Measurements from ENCODE around the gene FNDC10. TPM values are rescaled to one million over a fixed set of nuclear protein-coding genes. Genes with fewer than 3 reads are reported as not detected.
"Not testable (repeated sequence)": the region's sequence is repeated elsewhere in the genome, so short reads cannot be mapped to it uniquely, and the experiment has no call there.

The FNDC10 gene
- polyA plus RNA-seq, 1 donor: 2.4 TPM

GRCh38 chr1:1567152-1567875, 32.6 kb downstream of the FNDC10 start:
- DNase-seq: no peak

DNA sequence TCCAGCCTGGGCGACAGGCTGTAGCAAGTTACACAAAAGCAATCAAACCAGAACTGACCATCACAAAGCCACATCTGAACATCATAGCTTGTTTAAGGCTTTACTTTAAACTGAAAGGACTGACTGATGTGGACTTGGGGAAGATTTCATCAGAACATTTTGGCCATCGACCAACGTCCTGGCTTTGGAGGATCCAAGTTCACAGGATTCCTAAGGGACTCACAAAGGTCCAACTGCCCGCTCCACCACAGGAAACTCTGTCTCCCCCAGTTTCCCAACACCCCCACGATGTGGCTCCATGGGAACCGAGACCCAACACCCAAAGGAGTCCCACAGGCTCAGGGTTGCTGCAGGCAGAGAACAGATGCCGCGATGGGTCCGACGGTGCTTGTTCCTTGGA, 34.6 kb downstream of the FNDC10 start:
- DNase-seq: no peak

DNA sequence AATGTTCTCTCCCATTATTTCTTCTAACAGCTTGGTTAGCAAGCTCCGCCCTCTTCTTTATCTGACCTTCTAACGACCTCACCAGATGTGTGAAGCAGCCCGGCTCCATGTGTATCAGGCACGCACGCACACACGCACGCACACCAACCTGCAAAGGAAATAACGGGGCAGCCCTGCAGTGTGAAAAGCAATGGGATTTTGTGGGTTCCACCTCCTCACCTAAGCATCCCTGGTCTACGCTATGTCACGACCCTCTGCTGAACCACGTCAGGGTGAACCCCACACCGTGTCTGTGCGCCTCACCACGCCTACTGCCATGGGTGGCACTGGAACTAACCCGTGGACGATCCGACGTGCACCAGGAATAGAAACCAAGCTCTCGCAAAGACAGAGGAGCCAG, 35.7 kb downstream of the FNDC10 start:
- DNase-seq: no peak

- no peak for DNase-seq
These were observed 36.2 kb downstream of the FNDC10 start for GRCh38 chr1:1563688-1564087.

- DNase-seq: no peak
These were observed 37.3 kb downstream of the FNDC10 start for GRCh38 chr1:1562556-1563195.

DNA sequence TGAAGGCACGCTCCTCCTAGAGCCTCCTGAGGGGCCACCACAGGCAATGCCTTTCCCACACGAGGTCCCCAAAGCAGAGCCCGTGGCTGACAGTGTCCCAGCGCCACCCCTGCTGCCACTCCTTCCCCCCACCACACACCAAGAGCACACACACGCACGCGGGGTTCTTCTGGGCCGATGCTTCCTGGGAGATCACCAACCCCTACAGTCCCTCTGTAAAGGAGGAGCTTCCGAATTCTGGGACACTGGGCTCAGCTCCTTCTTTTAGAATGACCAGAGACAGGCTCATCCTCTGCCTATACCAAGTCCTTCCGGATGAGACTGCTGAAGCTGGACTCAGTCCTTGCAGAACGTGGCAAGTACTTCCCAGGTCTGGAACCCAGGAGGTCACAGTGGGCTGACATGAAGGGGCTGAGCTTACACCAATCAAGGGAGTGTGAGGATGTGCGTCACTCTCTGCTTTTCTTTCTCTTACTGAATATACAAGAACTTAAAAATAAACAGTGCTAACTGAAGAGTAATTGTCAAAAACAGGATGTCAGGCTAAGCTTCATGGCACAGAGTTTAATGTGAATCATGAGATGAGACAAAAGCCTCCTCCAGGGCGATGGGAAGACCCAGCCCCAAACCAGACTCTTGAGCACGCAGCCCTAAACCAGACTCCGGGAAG, 38.0 kb downstream of the FNDC10 start:
- DNase-seq: no peak

- DNase-seq: no peak
These were observed 39.8 kb downstream of the FNDC10 start for GRCh38 chr1:1560178-1560577.

- DNase-seq: no peak
These were observed 40.9 kb downstream of the FNDC10 start for GRCh38 chr1:1559066-1559465.

DNA sequence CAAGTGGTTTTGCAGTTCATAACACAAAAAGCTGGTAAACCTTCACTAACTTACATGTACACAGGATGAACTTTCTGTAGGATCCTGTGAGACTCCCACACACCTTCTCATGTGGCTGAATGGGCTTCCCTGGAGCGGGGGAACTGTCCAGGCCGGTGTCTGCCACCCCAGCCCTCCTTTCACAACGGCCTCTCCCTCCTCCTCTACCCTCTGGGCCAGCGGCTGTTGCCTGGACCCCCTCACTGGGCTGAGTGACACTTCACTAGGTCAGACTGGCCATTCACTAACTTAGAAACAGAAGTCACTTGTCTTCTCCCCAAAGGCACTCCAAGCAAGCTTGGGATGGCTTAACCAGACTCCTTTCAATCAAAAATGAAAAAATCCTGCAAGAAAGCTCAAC, 41.3 kb downstream of the FNDC10 start:
- no peak for DNase-seq

GRCh38 chr1:1557688-1558087, 42.2 kb downstream of the FNDC10 start:
- not testable (repeated sequence) for DNase-seq

GRCh38 chr1:1556961-1557360, 43.0 kb downstream of the FNDC10 start:
- DNase-seq: not testable (repeated sequence)

DNA sequence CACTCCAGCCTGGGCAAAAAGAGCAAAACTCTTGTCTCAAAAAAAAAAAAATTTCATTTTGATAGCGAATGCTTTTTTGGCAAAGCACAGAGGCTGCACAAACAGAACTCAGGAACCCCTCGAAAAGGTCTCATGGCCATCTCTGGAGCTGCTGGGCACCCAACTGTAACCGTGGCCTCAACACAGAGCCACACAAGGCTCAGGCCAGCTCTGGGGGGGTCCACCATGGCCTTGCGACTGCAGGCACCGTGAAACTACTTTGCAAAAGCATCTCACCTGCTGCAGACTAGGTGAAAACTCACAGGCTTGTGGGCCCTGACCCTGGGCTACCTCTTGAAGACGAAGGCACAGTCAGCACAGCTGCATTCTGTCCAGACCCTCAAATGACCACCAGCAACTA, 43.4 kb downstream of the FNDC10 start:
- DNase-seq: no peak

- no peak for DNase-seq
These were observed 44.7 kb downstream of the FNDC10 start for GRCh38 chr1:1554926-1555915.

DNA sequence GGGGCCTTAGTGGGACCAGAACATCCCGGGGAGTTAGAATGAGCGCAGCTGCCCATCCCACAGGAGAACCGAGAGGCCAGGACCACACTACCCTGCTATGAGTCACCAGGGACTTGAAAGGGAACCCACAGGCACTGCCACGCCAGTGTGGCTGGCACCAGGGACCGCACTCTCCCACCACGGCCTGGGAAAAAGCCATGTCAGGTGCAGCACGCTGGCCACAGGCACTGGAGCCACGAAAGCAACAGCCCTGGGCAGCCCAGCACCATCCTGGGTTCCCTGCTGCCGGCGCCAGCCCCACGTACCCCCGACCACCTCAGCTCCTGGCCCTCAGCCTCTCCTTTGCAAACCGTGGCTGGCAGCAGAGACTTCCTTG, 45.4 kb downstream of the FNDC10 start:
- DNase-seq: no peak

- DNase-seq: no peak
These were observed 46.0 kb downstream of the FNDC10 start for GRCh38 chr1:1553821-1554494.

DNA sequence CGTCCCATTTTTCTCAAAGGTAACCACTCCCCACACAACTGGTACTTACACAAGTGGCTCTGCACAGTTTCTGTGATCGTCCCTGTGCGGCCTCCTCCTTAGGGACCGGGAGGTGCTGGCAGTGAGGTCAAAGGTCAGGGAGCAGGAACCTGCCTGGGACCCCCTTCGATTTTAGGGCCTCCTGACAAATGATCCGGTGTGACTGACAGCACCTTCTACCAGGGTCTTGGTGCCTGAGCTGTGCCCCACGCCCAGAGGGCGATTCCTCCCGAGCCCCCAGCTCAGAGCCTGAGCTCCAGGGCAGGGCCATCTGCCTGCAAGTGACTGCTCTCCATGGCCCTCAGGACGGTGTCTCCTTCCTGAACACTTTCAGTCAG, 47.7 kb downstream of the FNDC10 start:
- no peak for DNase-seq

DNA sequence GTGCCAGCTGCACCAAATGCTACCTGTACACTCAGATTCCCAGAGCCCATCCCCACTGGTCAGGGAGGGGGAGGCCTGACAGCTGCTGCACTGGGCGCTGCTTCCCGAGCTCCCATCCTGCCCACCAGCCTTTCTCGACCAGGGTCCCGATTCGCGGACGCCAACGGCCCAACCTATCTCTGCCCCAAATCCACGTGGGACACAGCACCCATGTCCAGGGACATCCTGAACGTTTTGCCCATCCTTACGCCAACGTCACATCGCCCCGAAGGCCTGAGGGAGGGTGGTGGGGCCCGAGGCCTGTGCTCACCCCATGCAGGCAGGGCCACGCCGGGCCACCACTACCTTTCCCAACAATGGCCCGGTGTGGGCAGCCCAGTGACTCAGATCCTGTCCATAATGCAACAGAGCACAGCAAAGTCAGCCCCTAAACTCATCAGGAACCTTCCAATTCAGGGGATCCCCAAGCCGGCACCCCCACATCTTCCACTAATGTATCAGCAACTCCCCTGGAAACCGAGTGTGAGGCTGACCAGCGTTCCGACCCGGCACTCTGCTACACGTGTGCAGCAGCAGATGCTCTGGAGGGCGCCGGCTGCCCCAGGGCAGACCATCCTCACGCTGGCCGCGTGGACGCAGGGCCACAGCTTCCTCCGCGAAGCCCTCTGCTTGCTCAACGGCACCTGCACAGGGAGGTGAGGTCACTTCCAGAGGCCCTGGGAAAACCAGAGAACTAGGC, 48.2 kb downstream of the FNDC10 start:
- no peak for DNase-seq

DNA sequence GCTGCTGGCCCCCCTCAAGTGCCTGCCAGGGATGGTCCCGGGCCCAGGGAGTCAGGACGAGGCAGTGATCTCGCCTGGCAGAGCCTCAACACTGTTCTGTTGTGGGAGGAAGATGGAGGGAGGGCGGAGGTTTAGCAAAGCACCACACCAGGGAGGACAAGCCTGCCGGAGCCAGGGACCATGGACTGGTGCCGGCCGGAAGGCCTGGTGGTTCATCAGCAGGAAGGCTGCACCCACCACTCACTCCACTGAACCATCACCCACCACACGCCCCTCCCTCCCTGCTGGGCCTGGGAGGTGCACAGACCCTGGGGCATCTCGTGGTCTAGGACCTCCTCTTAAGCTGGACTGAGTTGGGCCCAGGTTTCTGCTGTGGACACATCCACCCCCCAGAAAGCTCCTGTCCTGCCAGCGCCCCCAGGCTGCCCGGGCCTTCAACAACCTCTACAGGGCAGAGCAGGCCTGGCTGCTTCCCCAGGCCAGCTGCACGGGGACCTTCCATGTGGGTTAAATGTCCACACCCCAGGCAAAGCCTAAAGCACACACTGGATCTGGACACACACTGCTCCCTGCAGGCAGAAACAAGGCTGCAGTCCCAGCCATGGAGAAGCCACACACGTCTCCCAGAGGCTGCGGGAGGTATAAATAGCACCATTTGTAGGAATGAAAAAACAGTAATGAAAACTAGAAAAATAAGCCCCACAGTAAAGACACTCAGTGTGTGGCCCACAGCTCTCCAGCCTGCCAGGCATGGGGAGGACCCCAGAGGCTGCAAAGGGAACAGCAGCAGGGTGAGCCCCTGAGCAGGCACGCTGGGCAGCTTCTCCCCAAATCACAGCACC, 49.1 kb downstream of the FNDC10 start:
- no peak for DNase-seq

- no peak for DNase-seq
These were observed 49.8 kb downstream of the FNDC10 start for GRCh38 chr1:1550087-1550486.

DNA sequence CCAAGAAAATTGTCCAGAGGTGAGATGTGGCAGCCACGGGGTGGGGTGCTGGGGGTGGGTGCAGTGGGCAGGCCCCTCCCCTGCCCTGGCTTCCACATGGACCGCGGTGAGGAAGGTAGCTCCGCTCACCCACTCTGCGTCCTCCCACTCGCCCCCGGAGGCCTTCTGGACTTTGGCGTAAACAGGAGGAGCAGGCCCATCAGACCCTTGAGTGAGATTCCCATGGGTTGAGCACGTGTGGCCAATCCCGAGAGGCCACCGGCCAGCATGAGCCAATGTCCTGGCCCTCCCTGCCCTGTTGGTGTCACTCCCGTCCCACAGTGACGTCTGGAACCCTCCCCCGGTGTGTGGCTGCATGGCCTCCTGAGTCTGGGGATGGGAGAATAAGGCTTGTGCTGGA, 51.3 kb downstream of the FNDC10 start:
- no peak for DNase-seq

Measured in left kidney (tissue), 2 donors.